HCT116 (cell line): ENCODE results near the gene PSMB9. TPM values are rescaled to one million over a fixed set of nuclear protein-coding genes. Genes with fewer than 3 reads are reported as not detected.

ENCODE experiments used
- ATAC-seq: fragments of 200-7000 bp; cut with Tn5 transposase; 2 replicates; pipeline ENCODE4 v1.9.1; 2020; ENCODE audit warnings: mild to moderate bottlenecking, moderate library complexity
- BruUV-seq: library from RNA; stranded (reverse); fragments of 400-500 nt; replicated peaks from 2 replicates; lab custom pipeline; 2021; lab: Mats Ljungman, UMichigan
- CTCF ChIA-PET: fragments of 300-600 bp; sonication (Branson Sonifier 250); formaldehyde crosslinking; loops from one replicate; lab custom pipeline; 2021; ENCODE audit warnings: antibody characterized with exemption; lab: Charles Lee
- POLR2A ChIA-PET: fragments of 300-600, 350-600 bp; sonication (Branson Sonifier 250); formaldehyde crosslinking; loops from one replicate; lab custom pipeline; 2021; ENCODE audit warnings: antibody characterized with exemption; lab: Charles Lee
- RAD21 ChIA-PET, 2 experiments: fragments of 300-600 bp; sonication (Branson Sonifier 250); formaldehyde crosslinking; loops; one replicate each; lab custom pipeline; 2023; ENCODE audit warnings: low total read pairs in 2 of 2; ENCODE audit not compliant: uncharacterized antibody in 2 of 2, unreplicated experiment in 2 of 2, low non-redundant PET in 1 of 2; lab: Charles Lee
- DNase-seq: peaks from one replicate; pipeline ENCODE4 v3.0.0-alpha.2; 2010; ENCODE audit warnings: low read depth, low spot score
- H2AFZ ChIP-seq: fragments of 200-600 bp; shearing (Covaris generic), sonication (generic); 2 replicates; pipeline ENCODE4 v1.6.1; 2017; ENCODE audit warnings: low read depth, mixed run types, mixed read lengths, antibody characterized with exemption, low read length; ENCODE audit not compliant: poor library complexity, severe bottlenecking
- H3K27ac ChIP-seq: 2 replicates; pipeline ENCODE4 v1.5.1; 2012; ENCODE audit warnings: low read depth, low read length
- H3K27me3 ChIP-seq: fragments of 200-600 bp; sonication (generic); 2 replicates; pipeline ENCODE4 v1.6.1; 2016; ENCODE audit warnings: mixed run types, low read length, mixed read lengths; ENCODE audit not compliant: insufficient read depth
- H3K36me3 ChIP-seq, 2 experiments: fragments of 200-500 bp in 1 of 2; fragments of 200-600 bp in 1 of 2; sonication (Bioruptor generic) in 1 of 2; sonication (generic) in 1 of 2; 2 replicates each; pipeline versions ENCODE4 v1.5.1 to v1.6.1; 2014 to 2016; ENCODE audit warnings: low read length in 2 of 2, inconsistent platforms in 1 of 2, mixed read lengths in 1 of 2, mixed run types in 1 of 2; ENCODE audit not compliant: insufficient read depth in 2 of 2, control insufficient read depth in 1 of 2
- H3K4me1 ChIP-seq, 2 experiments: fragments of 200-600 bp in 1 of 2; sonication (generic) in 1 of 2; 2 replicates each; pipeline versions ENCODE4 v1.5.1 to v1.6.1; 2012 to 2017; ENCODE audit warnings: low read length in 2 of 2, inconsistent platforms in 1 of 2, mild to moderate bottlenecking in 1 of 2, mixed read lengths in 1 of 2, mixed run types in 1 of 2, moderate library complexity in 1 of 2; ENCODE audit not compliant: insufficient read depth in 2 of 2, control insufficient read depth in 1 of 2
- H3K4me2 ChIP-seq: fragments of 200-600 bp; sonication (generic); 2 replicates; pipeline ENCODE4 v1.6.1; 2017; ENCODE audit warnings: mixed run types, low read length, mixed read lengths
- H3K4me3 ChIP-seq, 2 experiments: fragments of 200-600 bp in 1 of 2; sonication (generic) in 1 of 2; replicated peaks in 1 of 2; 2 replicates each; pipeline ENCODE4 v1.5.1; 2011 to 2016; ENCODE audit warnings: low read length in 2 of 2, control low read depth in 1 of 2, low read depth in 1 of 2, mild to moderate bottlenecking in 1 of 2, mixed read lengths in 1 of 2, mixed run types in 1 of 2
- H3K79me2 ChIP-seq: fragments of 200-600 bp; sonication (generic); 2 replicates; pipeline ENCODE4 v1.6.1; 2017; ENCODE audit warnings: mild to moderate bottlenecking, mixed run types, low read length, moderate library complexity, mixed read lengths; ENCODE audit not compliant: insufficient read depth
- H3K9ac ChIP-seq: fragments of 200-600 bp; sonication (generic); 2 replicates; pipeline ENCODE4 v1.6.1; 2016; ENCODE audit warnings: low read length, mixed read lengths
- H3K9me2 ChIP-seq: fragments of 200-600 bp; sonication (generic), shearing (Covaris generic); 2 replicates; pipeline ENCODE4 v1.6.1; 2017; ENCODE audit warnings: mixed run types, mild to moderate bottlenecking, moderate library complexity; ENCODE audit not compliant: insufficient read depth
- H3K9me3 ChIP-seq, 2 experiments: fragments of 200-500 bp in 1 of 2; fragments of 200-600 bp in 1 of 2; sonication (Bioruptor generic) in 1 of 2; sonication (generic) in 1 of 2; 2 replicates each; pipeline ENCODE4 v1.6.1; 2014 to 2017; ENCODE audit warnings: low read length in 2 of 2, mixed read lengths in 2 of 2, inconsistent platforms in 1 of 2, low read depth in 1 of 2, mild to moderate bottlenecking in 1 of 2, mixed run types in 1 of 2, moderate library complexity in 1 of 2; ENCODE audit not compliant: control insufficient read depth in 1 of 2, insufficient read depth in 1 of 2
- H4K20me1 ChIP-seq: fragments of 200-600 bp; sonication (generic), shearing (Covaris generic); 2 replicates; pipeline ENCODE4 v1.6.1; 2017; ENCODE audit warnings: mixed run types, mild to moderate bottlenecking, moderate library complexity; ENCODE audit not compliant: insufficient read depth
- ATF3 ChIP-seq: IDR thresholded peaks from 2 replicates; pipeline ENCODE4 v1.6.1; 2012
- CEBPB ChIP-seq: IDR thresholded peaks from 2 replicates; pipeline ENCODE4 v1.6.1; 2012; ENCODE audit warnings: low read depth
- EZH2phosphoT487 ChIP-seq: fragments of 200-600 bp; IDR thresholded peaks from 2 replicates; pipeline ENCODE4 v1.6.1; 2018; ENCODE audit warnings: antibody characterized with exemption, borderline replicate concordance
- POLR2AphosphoS5 ChIP-seq: IDR thresholded peaks from 2 replicates; pipeline ENCODE4 v1.6.1; 2011; ENCODE audit warnings: mild to moderate bottlenecking, low read depth, low read length, moderate library complexity
- RAD21 ChIP-seq: IDR thresholded peaks from 2 replicates; pipeline ENCODE4 v1.6.1; 2012; ENCODE audit warnings: low read depth, mild to moderate bottlenecking
- SIN3A ChIP-seq: IDR thresholded peaks from 2 replicates; pipeline ENCODE4 v1.6.1; 2012; ENCODE audit warnings: low read depth
- YY1 ChIP-seq: IDR thresholded peaks from 2 replicates; pipeline ENCODE4 v1.6.1; 2011; ENCODE audit warnings: low read length, low read depth, moderate library complexity, mild to moderate bottlenecking; ENCODE audit not compliant: insufficient replicate concordance; ENCODE audit errors: extremely low read depth
- ZFX ChIP-seq: fragments of 450-650 bp; IDR thresholded peaks from 2 replicates; pipeline ENCODE4 v1.6.1; 2017
- ZNF274 ChIP-seq: fragments of 200-500 bp; sonication (Bioruptor generic); IDR thresholded peaks from 2 replicates; pipeline ENCODE4 v1.6.1; 2014; ENCODE audit warnings: mild to moderate bottlenecking, low read depth, low read length, inconsistent platforms
- intact Hi-C: fragments of 100-400 bp; cut with micrococcal nuclease; formaldehyde crosslinking; loops from 2 replicates; pipeline ENCODE4 v1.10.0; 2022
- total RNA-seq: library from RNA; stranded (reverse); gene quantifications from one replicate; pipeline ENCODE4 v1.2.1, GENCODE V29; 2021; ENCODE audit not compliant: unreplicated experiment

PSMB9 gene
- total RNA-seq, 1 experiment from 2014 or later, result 8.1 TPM

- TF ChIP-seq ZNF274 (no peak), YY1 (no peak), EZH2phosphoT487 (no peak), RAD21 (no peak), POLR2AphosphoS5 (no peak), ZFX (no peak), CEBPB (no peak)
Measured at GRCh38 chr6:32854376-32855178, 585 bp downstream of the PSMB9 start (continued).

- ChIA-PET CTCF (interaction anchor here (1.0 to 5.9 kb wide), 2 partner anchors 13 to 17 kb away, joined by 7 to 80 read pairs; partner anchors contain the start of gene TAP2), RAD21 (no interaction called here), POLR2A (interaction anchor here (0.7 to 3.5 kb wide), 3 partner anchors 11 to 116 kb away, joined by 3 to 25 read pairs (median 12); partner anchors contain the start of genes PSMB8 and TAP2)
- no peaks in the 10 kb centered on the region for H3K9me2 ChIP-seq
- H4K20me1 ChIP-seq, result no peaks in the 10 kb centered on the region
- ATAC-seq, result no peak
- H3K27ac ChIP-seq, result no peak overlapping the region
- intact Hi-C loops, result no loop called here
- H3K4me3 ChIP-seq, result no peak overlapping the region
- no peak overlapping the region for H3K4me2 ChIP-seq
- H3K9me3 ChIP-seq, result no peaks in the 10 kb centered on the region
- no peaks in the 10 kb centered on the region for H3K27me3 ChIP-seq
- H3K9ac ChIP-seq, result no peak overlapping the region
- H3K36me3 ChIP-seq, result no peaks in the 10 kb centered on the region
- no peak overlapping the region for H2AFZ ChIP-seq
- peaks cover 8 to 19% of the 10 kb centered on the region in 2 experiments; a peak in 3 of 4 replicates for H3K4me1 ChIP-seq
- DNase-seq, result no peak
- BruUV-seq, result no TSS peak
- TF ChIP-seq ATF3 (no peak), SIN3A (no peak)
- no peaks in the 10 kb centered on the region for H3K79me2 ChIP-seq
Measured at GRCh38 chr6:32855467-32856174, 1.6 kb downstream of the PSMB9 start.
